Neutrophil (primary cell): ENCODE data around the gene CAMK1D.

ENCODE experiments used
- H3K27ac ChIP-seq: fragments of 200-600 bp; sonication (generic); 2 replicates; pipeline ENCODE4 v1.5.1; 2016; ENCODE audit warnings: mild to moderate bottlenecking, moderate library complexity
- H3K27me3 ChIP-seq: fragments of 200-600 bp; sonication (generic); 2 replicates; pipeline ENCODE4 v1.6.0; 2016; ENCODE audit warnings: mild to moderate bottlenecking
- H3K36me3 ChIP-seq: fragments of 200-600 bp; sonication (generic); 2 replicates; pipeline ENCODE4 v1.5.1; 2017
- H3K4me1 ChIP-seq, 2 experiments: fragments of 200-600 bp in 1 of 2; sonication (generic) in 1 of 2; 1 replicate in 1 of 2; 2 replicates in 1 of 2; pipeline versions ENCODE4 v1.5.1 to v1.6.1; 2013 to 2016; ENCODE audit warnings: low read depth in 1 of 2, low read length in 1 of 2, mild to moderate bottlenecking in 1 of 2, moderate library complexity in 1 of 2; ENCODE audit not compliant: control insufficient read depth in 1 of 2, insufficient read depth in 1 of 2
- H3K4me3 ChIP-seq, 2 experiments: fragments of 200-600 bp in 1 of 2; sonication (generic) in 1 of 2; 1 replicate in 1 of 2; 2 replicates in 1 of 2; pipeline ENCODE4 v1.5.1; 2013 to 2016; ENCODE audit warnings: low read depth in 1 of 2, low read length in 1 of 2, mild to moderate bottlenecking in 1 of 2, moderate library complexity in 1 of 2
- H3K9me3 ChIP-seq: fragments of 200-600 bp; sonication (generic); 2 replicates; pipeline ENCODE4 v1.5.1; 2016
- CTCF ChIP-seq: fragments of 200-600 bp; sonication (generic); IDR thresholded peaks from 2 replicates; pipeline ENCODE4 v1.5.1; 2016; ENCODE audit warnings: antibody characterized with exemption

CAMK1D gene

DNA sequence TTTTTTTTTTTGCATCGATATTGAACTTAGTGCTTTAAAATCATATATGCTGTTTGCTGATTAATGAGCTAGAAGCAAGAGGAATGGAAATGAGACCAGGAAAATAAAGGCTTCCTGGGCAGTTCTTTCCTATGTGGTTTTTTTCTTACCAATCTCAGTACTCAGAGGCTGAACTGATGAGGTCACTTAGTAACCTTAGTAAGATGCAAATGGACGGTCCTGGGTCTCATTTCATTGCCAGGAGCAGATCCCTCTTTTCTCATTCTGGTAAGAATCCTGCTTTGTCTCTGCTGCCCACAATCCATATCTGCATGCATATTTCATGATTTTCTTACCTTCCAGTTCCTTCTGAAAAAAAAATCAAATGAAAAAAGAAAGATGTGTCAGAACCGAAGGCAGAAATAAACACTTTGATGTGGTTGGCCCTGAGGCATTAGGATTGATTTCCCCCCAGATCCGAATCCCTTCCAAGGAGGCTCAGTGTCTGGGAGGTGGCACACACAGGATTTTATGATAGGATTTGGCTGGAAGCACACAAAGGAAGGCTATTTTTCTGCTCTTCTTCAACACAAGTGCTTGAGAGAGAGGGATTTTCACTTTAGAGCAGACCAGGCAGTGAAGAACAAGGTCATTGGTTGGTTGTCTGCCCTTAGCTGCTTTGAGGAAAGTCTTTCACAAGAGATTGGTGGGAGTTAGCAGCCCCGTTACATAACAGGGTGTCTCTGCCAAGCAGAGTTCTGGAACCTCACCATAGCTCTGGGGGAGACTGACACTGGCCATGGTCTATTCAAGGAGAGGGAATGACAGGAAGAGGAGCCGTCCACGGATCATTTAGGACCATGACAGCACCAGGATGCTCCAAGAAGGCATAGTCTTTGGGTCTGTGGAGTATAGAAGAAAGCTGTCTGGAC is 150.0 kb downstream of the CAMK1D start:
- H3K27me3 ChIP-seq = peaks cover 21% of the 10 kb centered on the region
- no peaks in the 10 kb centered on the region for H3K9me3 ChIP-seq
- no peak for TF ChIP-seq CTCF
- H3K4me1 ChIP-seq = peaks cover 32 to 34% of the 10 kb centered on the region in 2 experiments
- H3K27ac ChIP-seq = no peak overlapping the region
- no peak overlapping the region for H3K4me3 ChIP-seq
- no peaks in the 10 kb centered on the region for H3K36me3 ChIP-seq

DNA sequence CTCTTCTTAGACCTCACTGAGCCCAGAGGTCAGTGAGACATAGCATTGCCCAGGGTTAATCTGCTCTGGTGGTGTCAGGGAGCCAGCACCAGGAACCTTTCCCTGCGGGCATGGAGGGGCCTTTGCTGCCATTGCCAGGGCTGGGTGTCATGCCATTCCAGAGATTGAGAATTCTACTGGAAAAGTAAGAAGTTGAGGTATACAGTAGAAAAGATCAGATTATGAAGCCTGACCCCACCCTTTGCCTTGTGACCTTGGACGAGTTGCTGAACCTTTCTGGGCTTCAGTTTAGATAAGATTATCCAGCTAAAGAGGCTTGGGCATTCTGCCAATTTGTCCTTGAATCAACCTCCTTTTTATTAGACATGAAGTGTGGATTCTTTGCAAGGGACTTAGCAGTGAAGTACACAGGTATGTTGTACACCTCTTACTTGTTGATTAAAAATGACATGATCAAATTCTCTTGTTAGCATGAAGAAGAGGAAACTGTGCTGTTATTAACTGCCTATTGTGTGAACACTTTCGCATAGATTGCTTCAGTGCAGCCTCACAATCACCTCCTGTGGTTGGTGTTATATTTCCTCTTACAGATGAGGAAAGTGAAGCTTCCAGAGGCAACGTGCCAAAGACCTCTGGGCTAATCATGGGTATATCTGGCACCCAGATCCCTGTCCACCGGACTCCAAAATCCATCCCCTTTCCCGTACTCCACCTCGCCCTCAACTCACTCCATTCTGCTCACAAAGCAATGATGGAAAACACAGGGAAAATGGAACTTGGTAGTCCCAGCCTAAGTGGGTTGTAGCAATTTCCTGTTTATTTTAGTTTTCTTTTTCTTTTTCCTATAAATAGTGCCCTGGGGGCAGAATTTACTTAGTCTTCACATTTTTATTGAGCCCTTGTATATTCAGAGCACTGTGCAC is 151.3 kb downstream of the CAMK1D start:
- H3K4me3 ChIP-seq = peak overlapping the region; percentile 37 to 51
- H3K36me3 ChIP-seq = no peaks in the 10 kb centered on the region
- H3K9me3 ChIP-seq = no peaks in the 10 kb centered on the region
- no peak for TF ChIP-seq CTCF
- H3K27ac ChIP-seq = peak overlapping the region; percentile 76
- peaks cover 27% of the 10 kb centered on the region for H3K27me3 ChIP-seq
- H3K4me1 ChIP-seq = peaks cover 32 to 34% of the 10 kb centered on the region in 2 experiments

GRCh38 chr10:12501324-12501723 is 152.0 kb downstream of the CAMK1D start:
- no peaks in the 10 kb centered on the region for H3K9me3 ChIP-seq
- H3K27ac ChIP-seq = peak overlapping the region; percentile 76
- H3K36me3 ChIP-seq = no peaks in the 10 kb centered on the region
- TF ChIP-seq CTCF = no peak
- peak overlapping the region; percentile 37 to 51 for H3K4me3 ChIP-seq
- peaks cover 32 to 34% of the 10 kb centered on the region in 2 experiments for H3K4me1 ChIP-seq
- H3K27me3 ChIP-seq = peaks cover 34% of the 10 kb centered on the region

GRCh38 chr10:12501841-12502525 is 152.6 kb downstream of the CAMK1D start:
- Histone ChIP-seq H3K9me3 (no peaks in the 10 kb centered on the region), H3K4me3 (no peak overlapping the region), H3K27me3 (peaks cover 35% of the 10 kb centered on the region), H3K27ac (no peak overlapping the region), H3K4me1 (peaks cover 36% of the 10 kb centered on the region in 2 experiments), H3K36me3 (no peaks in the 10 kb centered on the region)
- no peak for TF ChIP-seq CTCF
